T-helper 9 cell (primary cell): ENCODE measurements around the gene SPEF2.
A peak's percentile ranks its signal among the peaks of the same experiment; 100 is the strongest.

ENCODE experiments used
- DNase-seq: peaks from one replicate; pipeline ENCODE4 v3.0.0-alpha.2; 2020
- total RNA-seq, 2 donors: gene quantifications; one replicate each; lab custom pipeline; 2026; lab: John Stamatoyannopoulos, UW

SPEF2 gene, protein sequence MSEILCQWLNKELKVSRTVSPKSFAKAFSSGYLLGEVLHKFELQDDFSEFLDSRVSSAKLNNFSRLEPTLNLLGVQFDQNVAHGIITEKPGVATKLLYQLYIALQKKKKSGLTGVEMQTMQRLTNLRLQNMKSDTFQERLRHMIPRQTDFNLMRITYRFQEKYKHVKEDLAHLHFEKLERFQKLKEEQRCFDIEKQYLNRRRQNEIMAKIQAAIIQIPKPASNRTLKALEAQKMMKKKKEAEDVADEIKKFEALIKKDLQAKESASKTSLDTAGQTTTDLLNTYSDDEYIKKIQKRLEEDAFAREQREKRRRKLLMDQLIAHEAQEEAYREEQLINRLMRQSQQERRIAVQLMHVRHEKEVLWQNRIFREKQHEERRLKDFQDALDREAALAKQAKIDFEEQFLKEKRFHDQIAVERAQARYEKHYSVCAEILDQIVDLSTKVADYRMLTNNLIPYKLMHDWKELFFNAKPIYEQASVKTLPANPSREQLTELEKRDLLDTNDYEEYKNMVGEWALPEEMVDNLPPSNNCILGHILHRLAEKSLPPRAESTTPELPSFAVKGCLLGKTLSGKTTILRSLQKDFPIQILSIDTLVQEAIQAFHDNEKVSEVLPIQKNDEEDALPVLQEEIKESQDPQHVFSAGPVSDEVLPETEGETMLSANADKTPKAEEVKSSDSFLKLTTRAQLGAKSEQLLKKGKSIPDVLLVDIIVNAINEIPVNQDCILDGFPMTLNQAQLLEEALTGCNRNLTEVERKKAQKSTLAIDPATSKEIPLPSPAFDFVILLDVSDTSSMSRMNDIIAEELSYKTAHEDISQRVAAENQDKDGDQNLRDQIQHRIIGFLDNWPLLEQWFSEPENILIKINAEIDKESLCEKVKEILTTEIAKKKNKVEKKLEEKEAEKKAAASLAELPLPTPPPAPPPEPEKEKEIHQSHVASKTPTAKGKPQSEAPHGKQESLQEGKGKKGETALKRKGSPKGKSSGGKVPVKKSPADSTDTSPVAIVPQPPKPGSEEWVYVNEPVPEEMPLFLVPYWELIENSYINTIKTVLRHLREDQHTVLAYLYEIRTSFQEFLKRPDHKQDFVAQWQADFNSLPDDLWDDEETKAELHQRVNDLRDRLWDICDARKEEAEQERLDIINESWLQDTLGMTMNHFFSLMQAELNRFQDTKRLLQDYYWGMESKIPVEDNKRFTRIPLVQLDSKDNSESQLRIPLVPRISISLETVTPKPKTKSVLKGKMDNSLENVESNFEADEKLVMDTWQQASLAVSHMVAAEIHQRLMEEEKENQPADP (N-terminal part only)
- total RNA-seq: 12.5 to 18.0 reads per million in 2 donors

DNA sequence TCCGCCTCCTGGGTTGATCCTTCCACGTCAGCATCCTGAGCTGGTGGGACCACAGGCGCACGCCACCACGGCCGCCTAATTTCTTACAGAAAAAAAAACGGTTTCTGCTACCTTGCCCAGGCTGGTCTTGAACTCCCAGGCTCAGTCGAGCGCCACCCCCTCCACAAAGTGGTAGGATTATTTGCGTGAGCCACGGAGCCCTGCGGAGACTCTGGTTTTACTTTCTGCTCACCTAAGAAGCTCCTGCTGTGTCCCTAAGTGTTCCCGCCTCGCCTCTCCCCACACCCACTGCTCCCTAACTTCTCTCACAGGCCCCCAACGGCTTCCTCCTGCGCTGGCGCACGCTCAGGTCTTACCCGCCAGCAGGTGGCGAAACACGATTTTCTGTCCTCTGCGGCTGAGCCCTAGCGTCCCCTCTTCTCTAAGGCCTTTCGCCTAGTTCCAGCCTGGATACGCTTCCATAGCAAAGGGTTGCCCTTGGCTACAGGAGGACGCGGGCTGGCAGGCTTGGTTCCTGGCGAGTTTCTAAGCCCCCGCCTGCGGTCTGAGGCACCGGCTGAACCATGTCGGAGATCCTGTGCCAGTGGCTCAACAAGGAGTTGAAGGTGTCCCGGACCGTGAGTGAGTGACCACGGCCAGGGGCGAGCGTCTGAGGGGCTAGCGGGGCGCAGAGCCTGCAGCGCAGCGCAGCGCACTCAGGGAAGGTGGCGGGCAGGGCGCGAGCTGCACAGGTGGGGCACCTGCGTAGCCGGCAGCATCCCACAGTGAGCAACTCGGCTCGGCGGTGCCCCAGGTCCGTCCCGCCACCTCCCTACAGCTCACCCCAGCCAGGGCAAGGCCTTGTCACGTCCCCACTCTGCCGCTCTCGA lies at the start of gene SPEF2:
Gene SPEF2, plus strand, starts transcription at position 429 of the 869 bp plus-strand sequence. Its CDS starts 135 bp downstream, at position 564.
- peak; percentile 65 for DNase-seq

- DNase-seq: no peak
These were observed 42.1 kb upstream of the SPEF2 start for GRCh38 chr5:35575578-35575977.

- DNase-seq: no peak
These were observed 30.2 kb upstream of the SPEF2 start for GRCh38 chr5:35587419-35587818.

DNA sequence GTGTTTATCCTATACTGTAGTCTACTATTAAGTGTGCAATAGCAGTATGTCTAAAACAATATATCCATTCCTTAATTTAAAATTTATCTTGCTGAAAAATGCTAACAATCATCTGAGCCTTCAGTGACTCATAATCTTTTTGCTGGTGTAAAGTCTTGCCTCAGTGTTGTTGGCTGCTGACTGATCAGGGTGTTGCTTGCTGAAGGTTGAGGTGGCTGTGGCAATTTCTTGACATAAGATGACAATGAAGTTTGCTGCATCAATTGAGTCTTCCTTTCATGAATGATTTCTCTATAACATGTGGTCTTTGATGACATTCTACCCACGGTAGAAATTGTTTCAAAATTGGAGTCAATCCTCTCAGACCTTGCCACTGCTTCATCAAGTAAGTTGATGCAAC lies 24.3 kb upstream of the SPEF2 start:
- no peak for DNase-seq

DNA sequence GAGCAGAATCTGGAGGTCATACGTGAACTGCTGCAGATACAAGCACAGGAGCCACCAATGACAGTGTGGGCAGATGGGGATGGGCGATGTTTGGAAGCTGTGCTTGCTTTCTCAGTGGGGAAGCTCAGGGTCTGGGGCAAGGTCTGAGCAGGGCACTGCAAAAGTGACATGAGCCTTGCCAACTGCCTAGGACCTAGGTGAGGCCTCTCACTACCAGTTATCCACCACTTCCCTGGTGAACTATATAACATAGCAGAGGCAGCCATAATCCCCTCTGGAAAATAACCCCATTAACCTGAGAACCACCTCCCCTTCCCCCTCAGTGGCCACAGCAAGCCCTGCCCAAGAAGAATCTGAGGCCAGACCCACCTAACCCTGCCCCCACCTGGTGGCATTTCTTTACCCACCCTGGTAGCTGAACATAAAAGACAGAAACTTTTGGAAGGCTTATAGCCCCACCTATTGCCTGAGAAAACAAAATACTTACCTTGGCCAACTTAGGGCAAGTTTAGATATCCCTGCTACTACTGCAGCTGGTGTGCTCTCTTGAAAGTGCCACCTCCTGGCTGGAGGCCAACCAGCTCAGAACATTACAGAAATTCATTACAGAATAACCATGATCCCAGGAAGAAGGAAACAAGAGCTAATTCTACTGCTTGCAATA lies 18.8 kb upstream of the SPEF2 start:
- no peak for DNase-seq

DNA sequence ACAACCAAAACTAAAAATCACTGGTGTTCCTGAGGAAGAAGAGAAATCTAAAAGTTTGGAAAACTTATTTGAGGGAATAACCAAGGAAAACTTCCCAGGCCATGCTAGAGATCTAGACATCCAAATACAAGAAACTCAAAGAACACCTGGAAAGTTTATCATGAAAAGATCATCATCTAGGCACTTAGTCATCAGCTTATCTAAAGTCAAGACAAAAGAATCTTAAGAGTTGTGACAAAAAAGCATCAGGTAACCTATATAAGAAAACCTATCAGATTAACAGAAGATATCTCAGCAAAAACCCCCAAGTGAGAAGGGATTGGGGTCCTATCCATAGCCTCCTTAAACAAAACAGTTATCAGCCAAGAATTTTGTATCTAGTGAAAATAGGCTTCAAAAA lies 17.1 kb upstream of the SPEF2 start:
- no peak for DNase-seq

DNA sequence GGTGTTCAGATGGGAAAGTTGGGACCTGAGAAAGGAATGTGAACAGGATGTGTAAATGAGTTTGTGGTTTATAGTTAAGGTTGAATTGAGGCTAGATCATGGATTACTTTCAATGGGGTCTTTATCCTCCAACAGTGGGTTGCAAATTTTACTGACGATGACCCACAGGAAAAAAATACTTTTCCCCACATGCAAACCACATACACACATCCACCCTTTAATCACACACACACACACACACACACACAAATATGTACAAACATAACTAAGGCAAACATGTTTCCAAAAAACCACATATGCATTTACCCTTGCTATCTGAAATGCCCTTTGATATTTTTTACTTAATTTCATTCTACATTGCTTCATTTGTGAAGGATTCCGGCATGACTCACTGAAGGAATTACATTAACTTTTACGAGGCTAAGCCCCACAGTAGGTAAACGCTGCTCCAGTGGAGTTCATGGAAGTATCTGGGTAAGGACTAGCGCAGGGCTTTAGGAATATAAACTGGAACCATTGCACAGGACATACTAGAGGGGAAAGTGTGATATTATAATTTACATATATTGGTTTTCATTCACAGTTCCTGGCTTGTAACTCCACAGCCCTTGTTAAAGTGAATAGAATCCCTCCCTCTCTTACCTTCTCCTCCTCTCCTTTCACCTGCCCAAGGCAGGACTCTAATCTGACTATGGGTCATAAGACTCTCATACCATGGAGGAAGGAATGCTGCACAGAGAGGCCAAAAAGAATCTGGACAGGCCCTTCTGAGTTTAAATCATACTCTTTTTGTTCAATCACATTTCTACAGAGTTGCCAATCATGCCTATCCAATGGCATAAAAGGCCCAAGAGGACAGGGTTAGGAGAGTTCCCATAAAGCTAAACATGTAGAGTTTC lies 8.5 kb upstream of the SPEF2 start:
- no peak for DNase-seq

GRCh38 chr5:35617060-35617434 lies 616 bp upstream of the SPEF2 start:
- no peak for DNase-seq

DNA sequence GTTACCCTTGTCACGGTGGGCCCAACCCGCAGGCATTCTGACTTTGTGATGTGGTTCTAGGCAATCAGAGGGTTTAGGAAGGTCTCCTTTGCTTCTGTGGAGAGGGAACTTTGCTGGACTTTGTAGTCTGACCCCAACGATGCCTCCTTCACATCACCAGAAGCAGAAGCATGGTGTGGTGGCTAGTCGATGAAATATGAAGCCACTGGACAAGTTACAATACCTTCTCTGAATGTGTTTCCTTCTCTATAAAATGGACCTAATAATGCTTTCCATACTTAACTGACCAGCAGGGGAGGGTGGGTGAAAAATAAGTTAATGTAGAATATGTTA lies 607 bp downstream of the SPEF2 start:
- no peak for DNase-seq

- no peak for DNase-seq
These were observed 1.1 kb downstream of the SPEF2 start for GRCh38 chr5:35618781-35619180.

DNA sequence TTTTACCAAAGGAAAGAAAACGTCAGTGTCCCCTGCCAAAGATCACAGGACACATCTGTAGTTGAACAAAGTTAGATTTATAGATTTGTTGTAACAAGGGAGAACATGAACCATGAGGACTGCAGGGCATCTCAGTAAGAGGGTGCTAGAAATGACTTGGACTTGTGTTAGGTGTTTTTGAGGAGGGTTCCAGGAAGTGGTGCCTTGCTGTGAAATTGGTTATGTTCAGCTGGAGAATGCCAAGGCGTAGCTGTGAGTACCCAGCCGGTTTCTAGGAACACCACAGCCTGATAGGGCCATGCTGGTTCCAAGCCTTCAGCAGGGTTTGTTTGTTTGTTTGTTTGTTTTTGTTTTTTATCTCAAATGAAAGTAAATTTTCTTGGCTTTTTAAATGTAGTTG lies 5.3 kb downstream of the SPEF2 start:
- no peak for DNase-seq

DNA sequence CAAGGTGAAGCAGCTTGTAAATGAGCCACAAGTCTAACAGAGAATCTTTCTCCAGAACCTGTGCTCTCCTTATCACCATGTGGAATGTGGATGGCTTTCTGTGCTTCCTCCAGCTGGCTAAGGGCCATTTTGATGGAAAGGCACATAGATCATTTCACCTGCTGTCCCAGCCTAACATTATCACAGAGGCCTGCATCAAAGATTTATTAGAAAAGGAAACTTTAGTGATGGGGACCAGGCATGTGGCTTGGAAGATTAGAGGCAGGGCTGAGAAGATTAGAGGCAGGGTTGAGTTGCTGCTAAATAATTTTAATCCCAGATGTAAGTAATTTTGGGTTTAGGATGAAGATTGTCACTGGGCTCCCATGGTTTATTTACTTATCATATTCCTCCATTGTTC lies 6.3 kb downstream of the SPEF2 start:
- DNase-seq: no peak

DNA sequence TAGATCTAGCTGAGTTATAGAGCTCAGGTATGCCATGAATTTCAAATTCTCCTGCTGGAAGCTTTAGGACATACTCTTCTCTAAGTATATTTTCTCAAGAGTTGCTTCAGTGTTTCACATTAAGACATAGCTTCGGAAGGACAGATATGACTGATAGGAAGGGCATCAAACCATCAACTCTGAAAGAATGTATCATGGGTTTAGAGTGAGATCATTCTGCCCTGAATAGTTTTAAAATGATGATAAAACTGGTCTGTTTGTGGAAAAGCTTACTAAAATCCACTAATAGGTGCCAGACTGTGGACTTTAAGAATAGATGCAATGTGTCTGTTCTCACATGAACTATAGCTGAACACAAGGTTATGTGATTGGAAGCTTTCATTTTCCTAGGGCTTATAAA lies 8.4 kb downstream of the SPEF2 start:
- no peak for DNase-seq

- DNase-seq: no peak
These were observed 8.9 kb downstream of the SPEF2 start for GRCh38 chr5:35626553-35626952.

- no peak for DNase-seq
These were observed 16.7 kb downstream of the SPEF2 start for GRCh38 chr5:35634326-35634725.

DNA sequence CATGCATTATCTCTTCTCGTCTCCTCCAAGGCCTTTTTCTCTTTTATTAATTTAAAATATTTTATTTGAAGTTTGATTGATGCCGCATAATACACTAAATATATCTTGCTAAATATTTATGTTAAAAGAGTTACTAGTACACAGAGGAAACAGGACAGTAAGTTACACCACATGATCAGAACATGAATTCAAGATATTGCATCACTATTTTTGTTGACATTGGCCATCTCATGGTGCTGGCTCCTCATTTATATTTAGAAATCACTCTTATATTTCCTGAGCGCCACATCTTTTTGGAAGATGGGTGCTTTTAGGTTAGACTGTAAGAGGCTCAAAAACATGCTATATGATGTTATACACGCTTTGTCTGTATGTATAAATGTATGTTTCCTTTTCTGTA lies 23.0 kb downstream of the SPEF2 start:
- DNase-seq: no peak

GRCh38 chr5:35644543-35644942 lies 26.9 kb downstream of the SPEF2 start:
- no peak for DNase-seq

- DNase-seq: no peak
These were observed 29.5 kb downstream of the SPEF2 start for GRCh38 chr5:35647128-35647527.

GRCh38 chr5:35647712-35648111 lies 30.0 kb downstream of the SPEF2 start:
- DNase-seq: no peak

- DNase-seq: peak; percentile 41
These were observed 33.5 kb downstream of the SPEF2 start for GRCh38 chr5:35651002-35651756.
